ENCODE measurements around the gene CFAP97D2.
"Not testable (repeated sequence)": the region's sequence is repeated elsewhere in the genome, so short reads cannot be mapped to it uniquely, and the experiment has no call there.

The CFAP97D2 gene

GRCh38 chr13:114237415-114238112, 58.5 kb downstream of the CFAP97D2 start:
- DNase-seq: no peak

- no peak for DNase-seq
These were observed 62.9 kb downstream of the CFAP97D2 start for GRCh38 chr13:114241918-114242317.

DNA sequence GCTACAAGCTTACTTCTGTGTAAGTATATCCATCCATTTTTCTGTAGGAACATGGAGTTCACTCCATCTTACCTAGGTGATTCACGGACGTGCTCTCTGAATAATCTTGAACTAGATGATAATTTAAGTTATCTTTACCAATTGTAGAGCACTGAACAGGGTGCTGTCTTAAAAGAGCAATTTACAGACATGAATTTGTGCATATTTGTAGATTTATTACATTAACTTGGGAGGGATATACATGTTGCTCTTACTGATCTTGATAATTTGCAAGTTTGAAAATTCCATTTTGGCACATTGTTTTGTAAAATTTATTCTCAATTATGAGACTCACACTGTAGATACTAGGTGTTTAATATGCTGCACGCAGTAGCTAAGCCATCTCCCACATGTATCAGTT, 64.9 kb downstream of the CFAP97D2 start:
- no peak for DNase-seq

DNA sequence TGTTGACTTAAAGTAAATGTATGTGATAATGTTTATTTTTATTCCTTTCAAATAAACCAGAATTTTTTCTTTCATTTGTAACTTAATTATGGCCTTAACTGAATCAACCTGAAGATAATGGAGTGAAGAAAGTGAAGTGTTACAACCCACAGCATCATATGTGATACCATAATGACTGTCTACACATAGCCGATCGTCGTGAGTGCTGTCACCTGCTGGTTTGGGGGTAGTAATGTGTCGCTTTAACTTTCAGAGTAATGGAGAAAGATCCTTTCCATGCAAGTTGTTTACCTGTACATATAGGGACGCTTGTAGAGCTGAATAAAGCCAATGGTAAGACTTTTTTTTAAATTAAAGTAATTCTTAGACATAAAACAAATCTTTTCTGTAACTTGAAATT, 65.6 kb downstream of the CFAP97D2 start:
- DNase-seq: no peak

DNA sequence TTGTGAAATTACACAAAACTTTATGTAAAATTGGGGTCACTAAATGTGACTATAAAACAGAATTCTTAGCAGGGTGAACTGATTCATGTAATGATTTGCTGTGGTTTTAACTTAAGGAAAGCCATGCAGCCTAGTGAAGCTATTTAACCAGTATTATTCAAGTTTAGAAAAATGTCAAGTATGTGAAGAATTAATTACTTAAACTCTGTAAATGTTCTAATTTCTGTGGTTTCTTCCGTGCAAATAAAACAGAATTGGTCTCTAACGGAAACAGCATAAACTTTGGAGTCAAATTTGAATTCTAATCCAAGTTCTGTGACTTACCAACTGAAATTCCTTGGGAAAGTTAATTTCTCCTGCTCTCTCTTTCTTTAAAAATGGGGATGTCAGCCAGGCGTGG, 69.0 kb downstream of the CFAP97D2 start:
- no peak for DNase-seq

DNA sequence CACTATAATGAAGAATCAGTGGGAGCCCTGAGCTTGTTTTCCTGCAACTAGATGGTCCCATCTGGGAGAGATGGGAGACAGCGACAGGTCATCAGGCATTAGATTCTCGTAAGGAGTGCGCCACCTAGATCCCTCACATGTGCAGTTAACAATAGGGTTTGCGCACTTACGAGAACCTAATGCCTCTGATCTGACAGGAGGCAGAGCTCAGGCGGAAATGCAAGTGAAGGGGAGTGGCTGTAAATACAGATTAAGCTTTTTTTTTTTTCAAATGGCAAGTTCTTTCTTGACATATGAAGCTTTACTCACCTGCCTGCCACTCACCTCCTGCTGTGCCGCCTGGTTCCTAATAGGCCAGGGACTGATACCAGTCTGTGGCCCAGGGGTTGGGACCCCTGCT, 70.0 kb downstream of the CFAP97D2 start:
- no peak for DNase-seq

GRCh38 chr13:114251639-114252440, 72.8 kb downstream of the CFAP97D2 start:
- DNase-seq: not testable (repeated sequence)

- DNase-seq: no peak
These were observed 77.5 kb downstream of the CFAP97D2 start for GRCh38 chr13:114256547-114256946.

GRCh38 chr13:114257014-114257413, 78.0 kb downstream of the CFAP97D2 start:
- DNase-seq: no peak

DNA sequence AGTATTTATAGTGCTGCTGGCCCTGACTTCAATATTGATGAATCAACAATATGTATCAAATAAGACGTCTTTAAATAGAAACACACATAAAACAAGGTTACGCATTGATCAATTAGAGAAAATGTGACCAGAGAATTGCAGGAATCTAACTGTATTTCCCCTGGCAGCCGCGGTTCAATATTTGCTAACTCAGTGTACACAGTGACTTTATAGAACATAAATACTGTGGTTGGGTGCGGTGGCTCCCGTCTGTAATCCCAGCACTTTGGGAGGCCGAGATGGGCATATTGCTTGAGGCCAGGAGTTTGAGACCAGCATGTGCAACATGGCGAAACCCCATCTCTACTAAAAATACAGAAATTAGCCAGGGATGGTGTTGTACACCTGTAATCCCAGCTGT, 79.5 kb downstream of the CFAP97D2 start:
- DNase-seq: no peak

DNA sequence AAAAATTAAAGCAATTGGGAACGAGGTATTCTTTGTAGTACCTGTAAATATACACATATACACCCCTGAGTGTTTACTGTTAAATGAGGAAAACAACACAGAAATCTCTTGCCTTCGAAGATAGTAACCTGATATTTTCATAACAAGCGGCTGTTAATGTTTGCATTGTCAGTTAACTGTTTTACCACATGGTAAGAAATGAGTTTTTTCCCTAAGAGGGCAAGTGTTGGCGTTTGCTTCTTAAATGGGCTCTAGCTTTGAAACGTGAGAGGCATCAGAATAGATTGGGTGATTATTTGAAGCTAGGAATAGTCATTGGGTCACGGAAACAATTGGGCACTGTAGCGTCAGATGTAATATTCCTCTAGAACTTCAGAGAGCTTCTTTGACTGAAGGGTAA, 80.3 kb downstream of the CFAP97D2 start:
- no peak for DNase-seq

DNA sequence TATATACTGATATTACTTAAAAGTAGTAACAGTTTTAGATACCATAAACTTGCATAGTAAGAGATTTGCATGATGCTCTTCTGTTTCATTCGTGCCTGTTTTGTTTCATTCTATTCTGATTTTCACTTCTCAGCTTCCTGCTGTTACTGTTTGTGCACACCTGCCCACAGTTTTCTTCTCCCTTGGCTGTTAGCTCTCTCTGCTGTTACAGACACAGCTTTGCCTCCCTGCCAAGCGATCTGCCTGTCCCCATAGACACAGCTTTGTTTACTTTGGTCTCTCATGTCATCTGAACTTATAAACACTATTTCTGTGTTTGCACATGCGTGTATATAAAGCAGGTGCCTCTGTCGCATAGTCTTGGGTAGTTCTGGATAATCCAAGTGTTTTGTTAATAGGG, 80.9 kb downstream of the CFAP97D2 start:
- DNase-seq: no peak

GRCh38 chr13:114260814-114261213, 81.8 kb downstream of the CFAP97D2 start:
- DNase-seq: no peak

DNA sequence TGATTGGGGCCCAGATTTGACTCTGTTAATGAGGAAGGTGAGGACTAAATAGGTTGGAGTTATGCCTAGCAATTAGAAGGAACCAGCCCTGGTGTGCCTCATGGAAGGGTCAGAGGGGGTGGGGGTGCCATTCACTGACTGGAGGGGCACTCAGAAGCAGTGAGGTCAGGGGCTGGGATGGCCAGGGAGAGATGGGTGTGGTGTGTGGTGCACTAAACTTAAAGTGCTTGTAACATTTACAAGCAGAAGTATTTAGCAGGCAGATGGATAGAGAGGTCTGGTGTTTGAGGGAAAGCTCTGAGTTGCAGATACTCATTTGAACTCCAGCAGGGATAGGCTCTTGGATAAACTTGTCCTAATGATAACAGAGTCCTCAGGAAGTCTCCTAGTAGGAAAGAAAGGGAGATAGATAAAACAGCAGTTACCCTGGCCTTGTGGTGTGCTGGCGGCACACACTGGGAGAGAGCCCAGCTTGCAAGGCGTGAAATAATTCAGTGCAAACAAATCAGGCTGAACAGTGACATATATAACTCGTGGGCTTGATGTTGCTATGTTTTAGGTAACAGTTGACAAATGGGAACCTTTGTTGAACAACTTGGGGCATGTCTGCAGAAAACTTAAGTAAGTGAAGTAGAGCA, 82.4 kb downstream of the CFAP97D2 start:
- DNase-seq: no peak

DNA sequence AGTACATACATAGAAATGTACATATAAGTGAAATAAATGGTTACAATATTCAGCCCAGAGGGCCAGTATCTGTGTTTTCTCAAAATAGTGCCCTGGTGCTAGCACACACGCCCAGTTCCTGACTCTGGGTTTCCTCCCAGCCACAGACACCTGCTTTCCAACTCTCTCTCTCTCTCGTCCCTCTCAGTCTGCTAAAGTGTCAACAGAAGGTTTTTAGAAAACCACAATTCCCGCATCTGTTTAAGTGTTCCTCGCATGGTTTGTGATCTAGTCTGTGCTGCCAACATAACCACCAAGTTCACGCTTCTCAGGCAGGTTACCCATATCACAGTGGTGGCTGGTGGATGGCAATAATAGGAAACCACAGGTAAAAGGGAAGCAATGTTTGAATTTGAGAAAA, 84.5 kb downstream of the CFAP97D2 start:
- DNase-seq: no peak

DNA sequence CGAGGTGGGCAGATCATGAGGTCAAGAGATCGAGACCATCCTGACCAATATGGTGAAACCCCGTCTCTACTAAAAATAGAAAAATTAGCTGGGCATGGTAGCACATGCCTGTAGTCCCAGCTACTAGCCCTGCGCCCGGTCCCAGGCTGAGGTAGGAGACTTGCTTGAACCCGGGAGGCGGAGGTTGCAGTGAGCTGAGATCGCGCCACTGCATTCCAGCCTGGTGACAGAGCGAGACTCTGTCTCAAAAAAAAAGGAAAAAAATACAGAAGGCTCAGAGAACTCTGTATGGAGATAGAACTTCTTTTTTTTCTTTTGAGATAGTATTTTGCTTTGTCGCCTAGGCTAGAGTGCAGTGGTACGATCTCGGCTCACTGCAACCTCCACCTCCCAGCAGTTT, 85.3 kb downstream of the CFAP97D2 start:
- DNase-seq: not testable (repeated sequence)

DNA sequence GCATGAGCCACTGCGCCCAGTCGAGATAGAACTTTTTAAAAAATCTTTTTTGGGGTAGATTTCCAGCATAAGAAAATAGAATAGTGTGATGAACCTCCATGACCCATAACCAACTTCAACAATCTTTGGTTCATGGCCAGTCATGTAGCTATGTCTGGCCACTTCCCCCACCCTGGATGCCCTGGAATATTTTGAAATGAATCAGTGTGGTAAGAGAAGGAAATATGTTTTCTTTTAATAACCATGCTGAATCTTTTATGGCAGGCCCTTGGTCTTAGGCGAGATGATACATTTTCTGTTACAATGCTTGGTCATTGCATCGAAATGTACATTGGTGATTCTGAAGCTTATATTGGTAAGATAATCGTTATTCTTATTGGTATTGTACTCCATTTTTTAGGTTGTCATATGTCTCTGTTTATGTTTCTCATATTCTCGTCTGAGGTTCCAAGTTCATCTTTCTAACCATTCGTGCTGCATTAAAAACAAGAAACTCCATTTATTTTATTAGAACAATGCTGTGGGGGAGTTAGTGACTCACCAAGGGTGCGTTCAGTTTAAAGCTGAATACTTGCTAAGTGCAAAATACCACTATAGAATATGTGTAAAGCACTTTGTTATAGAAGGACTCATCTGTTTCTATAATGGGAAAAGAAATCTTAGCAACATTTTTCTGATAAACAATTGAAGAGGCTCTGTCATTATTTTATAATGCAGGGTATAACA, 86.0 kb downstream of the CFAP97D2 start:
- DNase-seq: no peak

DNA sequence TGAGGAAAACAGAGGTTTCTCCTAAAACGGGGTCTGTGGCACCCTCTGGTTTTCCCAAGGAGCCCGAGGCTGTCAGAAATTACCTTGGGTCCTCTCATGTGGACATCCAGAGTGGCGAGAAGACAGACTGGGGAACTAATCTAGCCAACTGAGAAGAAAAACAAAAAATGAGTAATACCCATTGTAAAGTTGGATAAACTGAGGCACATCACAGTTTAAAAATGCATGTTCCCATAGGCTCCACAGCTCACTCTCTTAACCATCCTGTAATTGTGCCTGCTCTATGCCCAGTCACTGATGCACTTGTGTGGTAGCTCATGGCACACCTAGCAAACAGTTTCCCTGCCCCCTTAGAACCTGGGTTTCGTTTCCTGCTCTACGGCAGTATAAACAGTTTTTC, 87.2 kb downstream of the CFAP97D2 start:
- no peak for DNase-seq

DNA sequence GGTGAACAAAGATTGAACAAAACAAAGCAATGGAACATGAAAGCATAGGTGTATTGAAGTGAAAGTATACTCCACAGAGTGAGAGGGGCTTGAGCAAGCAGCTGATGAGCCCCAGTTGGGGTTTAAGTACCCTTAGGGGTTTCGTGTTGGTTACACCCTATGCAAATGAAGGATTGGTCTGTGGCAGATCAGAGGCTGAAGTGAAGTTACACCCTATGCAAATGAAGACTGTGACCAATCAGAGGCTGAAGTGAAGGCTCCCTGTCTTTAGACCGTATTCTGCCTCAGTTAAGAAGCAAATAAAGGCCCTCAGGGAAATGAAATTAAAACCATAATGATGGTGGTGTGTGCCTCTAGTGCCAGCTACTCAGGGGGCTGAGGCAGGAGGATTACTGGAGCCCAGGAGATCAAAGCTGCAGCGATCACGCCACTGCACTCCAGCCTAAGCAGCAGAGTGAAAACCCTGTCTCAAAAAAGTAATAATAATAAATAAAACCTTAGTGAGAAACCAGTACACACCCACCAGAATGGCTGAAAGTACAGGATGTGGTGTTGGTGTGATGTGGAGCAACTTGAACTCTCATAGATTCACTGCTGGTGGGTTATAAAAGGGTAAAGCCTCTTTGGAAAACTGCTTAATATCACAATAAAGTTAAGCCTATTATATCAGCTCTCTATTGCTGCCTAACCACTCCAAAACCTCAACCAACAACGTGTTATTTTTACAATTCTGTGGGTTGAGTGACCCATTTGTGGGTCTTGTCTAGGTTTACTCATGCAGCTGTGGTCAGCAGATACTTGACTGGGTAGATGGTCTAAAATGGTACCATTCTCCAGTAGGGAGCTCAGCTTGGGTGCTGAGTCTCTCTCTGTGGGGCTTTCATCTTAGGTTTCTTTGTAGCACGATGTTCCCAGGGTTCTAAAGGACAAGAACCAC, 89.6 kb downstream of the CFAP97D2 start:
- DNase-seq: no peak

GRCh38 chr13:114269281-114269770, 90.3 kb downstream of the CFAP97D2 start:
- DNase-seq: no peak
